Astrocyte (in vitro differentiated cells and primary cell): ENCODE data around the gene RNF144A.

Source experiments
- CTCF ChIP-seq: IDR thresholded peaks from 2 replicates; pipeline ENCODE4 v1.5.1; 2011; ENCODE audit warnings: low read depth, mild to moderate bottlenecking, inconsistent platforms, low read length, moderate library complexity; ENCODE audit not compliant: insufficient read depth
- EZH2 ChIP-seq: IDR thresholded peaks from 2 replicates; pipeline ENCODE4 v1.6.1; 2012; ENCODE audit warnings: mild to moderate bottlenecking, low read length, inconsistent platforms; ENCODE audit not compliant: insufficient read depth

GRCh38 chr2:7047661-7048060, 130.4 kb downstream of the RNF144A start:
- TF ChIP-seq CTCF: no peak
- TF ChIP-seq EZH2: no peak
